CD4-positive, alpha-beta T cell treated with Interleukin-6 for 4 hours (primary cell): ENCODE measurements around the gene ACTR1B.
"Not testable (repeated sequence)": the region's sequence is repeated elsewhere in the genome, so short reads cannot be mapped to it uniquely, and the experiment has no call there.

Source experiments
- DNase-seq: peaks from one replicate; pipeline ENCODE4 v3.0.0-alpha.2; 2020; ENCODE audit warnings: mixed read lengths

Gene ACTR1B

GRCh38 chr2:97608745-97609144 is 55.1 kb downstream of the ACTR1B start:
- DNase-seq: not testable (repeated sequence)
